ENCODE data around the gene C6orf47. TPM values are rescaled to one million over a fixed set of nuclear protein-coding genes. Genes with fewer than 3 reads are reported as not detected.

C6orf47 gene
- total and polyA plus RNA-seq, 2 of the 13 experiments (the other 11 are each of a cell fraction or from before 2014, with no cell fraction given), result 1.7 to 18.1 TPM

GRCh38 chr6:31615748-31616147, 44.8 kb downstream of the C6orf47 start:
- Histone ChIP-seq H2AFZ (ENCODE audit: low read length) (no peak overlapping the region), H3K27me3 (ENCODE audit: control insufficient read depth in 1 of 2, insufficient read depth in 2 of 2, low read length in 2 of 2) (no peaks in the 10 kb centered on the region), H3K27ac (ENCODE audit: extremely low read length, insufficient read depth, low read length) (no peak overlapping the region), H3K79me2 (ENCODE audit: insufficient read depth, low read length) (no peaks in the 10 kb centered on the region), H3K4me1 (ENCODE audit: insufficient read depth, low read length) (peaks cover 39% of the 10 kb centered on the region), H3K9ac (ENCODE audit: insufficient read depth, low read depth, low read length) (no peak overlapping the region), H3K9me3 (ENCODE audit: low read length) (no peaks in the 10 kb centered on the region), H3K36me3 (replicated peaks in 1 of 2; ENCODE audit: control insufficient read depth in 1 of 2, insufficient read depth in 2 of 2, low read length in 2 of 2) (no peaks in the 10 kb centered on the region), H4K20me1 (ENCODE audit: insufficient read depth, low read length) (no peaks in the 10 kb centered on the region), H3K4me3 (replicated peaks in 1 of 3; ENCODE audit: insufficient read depth in 1 of 3, low read depth in 2 of 3, low read length in 3 of 3) (no peak overlapping the region), H3K4me2 (ENCODE audit: low read depth, low read length) (peak overlapping the region; percentile 91)
- 0 out of 2 replicates have a peak, but pooled peaks have one; percentile 5 for TF ChIP-seq MAFF (IDR thresholded peaks at IDR 0.05; ENCODE audit: low read depth, low read length)
- TF ChIP-seq ZBTB3 (CRISPR knock-in tag; IDR thresholded peaks at IDR 0.05; ENCODE audit: borderline replicate concordance, low read depth), result no peak
- TF ChIP-seq ZFP91 (CRISPR knock-in tag; IDR thresholded peaks at IDR 0.05; ENCODE audit: borderline replicate concordance), result 0 out of 2 replicates have a peak, but pooled peaks have one; percentile 6
- peak in 1 of 2 experiments; percentile 22; a peak in 1 of 4 replicates for TF ChIP-seq MAFK (conservative IDR thresholded peaks at IDR 0.05 in 1 of 2, IDR thresholded peaks at IDR 0.05 in 1 of 2; ENCODE audit: low read length in 2 of 2)
- TF ChIP-seq SP5 (CRISPR knock-in tag; IDR thresholded peaks at IDR 0.05; ENCODE audit: borderline replicate concordance, low read depth), result no peak
- CTCF ChIA-PET (ENCODE audit: low intra/inter-chr PET ratio, low total read pairs), result interaction anchor here (1.4 kb wide), 1 partner anchor 17 kb away, joined by 3 read pairs; no protein-coding TSS in a partner anchor
- BruUV-seq (replicated peaks), result no TSS peak
- intact Hi-C loops (cut with micrococcal nuclease; ENCODE audit: unreplicated experiment), result no loop called here
- POLR2A ChIA-PET, result interaction anchor here (1.2 to 2.1 kb wide), 6 partner anchors 17 to 247 kb away, joined by 3 to 10 read pairs (median 4); partner anchors contain the start of genes BAG6, C6orf47, DDX39B and NEU1
- 59% methylated on average over 7 of the region's 7 CpGs for WGBS (ENCODE audit: low lambda C conversion rate)
- DNase-seq (ENCODE audit: low spot score) (no peak), ATAC-seq (no peak), FAIRE-seq (no peak)
- in situ Hi-C loops (cut with HindIII; ENCODE audit: extremely low pct_ligation_motif_present, low pct_unique_long_range_greater_than_20kb), result no loop called here

Data from HepG2 (cell line).